GM18867 (cell line): Measurements from ENCODE around the gene RNF4.
"Not testable (repeated sequence)": the region's sequence is repeated elsewhere in the genome, so short reads cannot be mapped to it uniquely, and the experiment has no call there.

Experiments
- ATAC-seq: cut with Tn5 transposase; IDR thresholded peaks from one replicate; pipeline ENCODE4 v1.9.1; 2021; ENCODE audit warnings: mild to moderate bottlenecking, moderate library complexity; ENCODE audit not compliant: unreplicated experiment

Gene RNF4

GRCh38 chr4:2485956-2486355 lies 17.1 kb downstream of the RNF4 start:
- ATAC-seq: no peak

GRCh38 chr4:2486981-2487380 lies 18.1 kb downstream of the RNF4 start:
- no peak for ATAC-seq

- ATAC-seq: peak; percentile 66
Observed at GRCh38 chr4:2487632-2488031, 18.7 kb downstream of the RNF4 start.

- ATAC-seq: no peak
Observed at GRCh38 chr4:2489081-2489805, 20.3 kb downstream of the RNF4 start.

GRCh38 chr4:2489841-2490552 lies 21.1 kb downstream of the RNF4 start:
- no peak for ATAC-seq

- no peak for ATAC-seq
Observed at GRCh38 chr4:2492970-2493369, 24.1 kb downstream of the RNF4 start.

GRCh38 chr4:2494992-2495391 lies 26.1 kb downstream of the RNF4 start:
- no peak for ATAC-seq

- ATAC-seq: no peak
Observed at GRCh38 chr4:2497324-2497723, 28.4 kb downstream of the RNF4 start.

- peak; percentile 97 for ATAC-seq
Observed at GRCh38 chr4:2497931-2498330, 29.0 kb downstream of the RNF4 start.

- ATAC-seq: no peak
Observed at GRCh38 chr4:2500547-2500946, 31.6 kb downstream of the RNF4 start.

- no peak for ATAC-seq
Observed at GRCh38 chr4:2501034-2501594, 32.2 kb downstream of the RNF4 start.

- no peak for ATAC-seq
Observed at GRCh38 chr4:2503809-2504208, 34.9 kb downstream of the RNF4 start.

GRCh38 chr4:2507259-2507658 lies 38.4 kb downstream of the RNF4 start:
- ATAC-seq: no peak

GRCh38 chr4:2507855-2508254 lies 38.9 kb downstream of the RNF4 start:
- ATAC-seq: no peak

- no peak for ATAC-seq
Observed at GRCh38 chr4:2510351-2511259, 41.7 kb downstream of the RNF4 start.

GRCh38 chr4:2511645-2512131 lies 42.8 kb downstream of the RNF4 start:
- no peak for ATAC-seq

GRCh38 chr4:2512396-2513135 lies 43.7 kb downstream of the RNF4 start:
- no peak for ATAC-seq

GRCh38 chr4:2514193-2514592 lies 45.3 kb downstream of the RNF4 start:
- ATAC-seq: not testable (repeated sequence)

- ATAC-seq: not testable (repeated sequence)
Observed at GRCh38 chr4:2514944-2515343, 46.0 kb downstream of the RNF4 start.

GRCh38 chr4:2515830-2516550 lies 47.1 kb downstream of the RNF4 start:
- ATAC-seq: no peak
